HG03460 (cell line): Measurements from ENCODE around the gene JAM3.

Source experiments
- ATAC-seq: cut with Tn5 transposase; IDR thresholded peaks from one replicate; pipeline ENCODE4 v1.9.1; 2021; ENCODE audit not compliant: unreplicated experiment

The JAM3 gene

DNA sequence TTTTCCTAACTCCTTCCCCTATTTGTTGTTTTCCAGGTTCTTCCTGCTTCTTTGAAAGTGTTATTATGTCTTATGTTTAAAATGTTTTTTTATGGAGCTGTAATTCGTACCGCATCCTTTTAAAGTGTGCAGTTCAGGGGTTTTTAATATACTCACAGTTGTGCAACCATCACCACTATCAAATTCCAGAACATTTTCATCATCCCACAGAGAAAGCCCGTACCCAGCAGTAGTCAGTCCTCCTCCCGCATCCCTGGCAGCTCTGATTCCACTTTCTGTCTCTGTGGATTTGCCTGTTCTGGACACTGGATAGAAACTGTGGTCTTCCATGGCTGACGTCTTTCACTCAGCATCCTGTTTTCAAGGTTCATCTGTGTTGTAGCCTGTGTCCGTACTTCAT lies 73.7 kb downstream of the JAM3 start:
- no peak for ATAC-seq

- ATAC-seq = no peak
Observed at GRCh38 chr11:134143801-134144200, 74.9 kb downstream of the JAM3 start.

GRCh38 chr11:134144744-134145143 lies 75.9 kb downstream of the JAM3 start:
- ATAC-seq = no peak

- ATAC-seq = no peak
Observed at GRCh38 chr11:134145715-134146114, 76.8 kb downstream of the JAM3 start.

GRCh38 chr11:134146598-134146997 lies 77.7 kb downstream of the JAM3 start:
- no peak for ATAC-seq

GRCh38 chr11:134149371-134149770 lies 80.5 kb downstream of the JAM3 start:
- ATAC-seq = no peak

- ATAC-seq = no peak
Observed at GRCh38 chr11:134150195-134150903, 81.5 kb downstream of the JAM3 start.

- no peak for ATAC-seq
Observed at GRCh38 chr11:134151083-134151747, 82.3 kb downstream of the JAM3 start.

DNA sequence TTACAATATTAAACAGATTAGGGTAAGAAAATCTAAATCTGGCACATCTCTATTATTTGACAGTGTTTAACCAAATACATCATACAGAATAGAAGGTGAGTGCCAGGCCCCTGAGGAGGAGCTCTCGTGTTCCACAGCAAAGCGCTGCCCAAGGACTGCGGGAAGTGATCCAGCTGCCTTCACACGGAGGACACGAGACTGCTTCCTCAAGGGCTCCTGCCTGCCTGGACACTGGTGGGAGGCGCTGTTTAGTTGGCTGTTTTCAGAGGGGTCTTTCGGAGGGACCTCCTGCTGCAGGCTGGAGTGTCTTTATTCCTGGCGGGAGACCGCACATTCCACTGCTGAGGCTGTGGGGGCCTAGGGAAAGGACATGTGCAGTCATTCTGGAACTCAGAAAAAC lies 83.8 kb downstream of the JAM3 start:
- no peak for ATAC-seq

- ATAC-seq = no peak
Observed at GRCh38 chr11:134153147-134153905, 84.5 kb downstream of the JAM3 start.

DNA sequence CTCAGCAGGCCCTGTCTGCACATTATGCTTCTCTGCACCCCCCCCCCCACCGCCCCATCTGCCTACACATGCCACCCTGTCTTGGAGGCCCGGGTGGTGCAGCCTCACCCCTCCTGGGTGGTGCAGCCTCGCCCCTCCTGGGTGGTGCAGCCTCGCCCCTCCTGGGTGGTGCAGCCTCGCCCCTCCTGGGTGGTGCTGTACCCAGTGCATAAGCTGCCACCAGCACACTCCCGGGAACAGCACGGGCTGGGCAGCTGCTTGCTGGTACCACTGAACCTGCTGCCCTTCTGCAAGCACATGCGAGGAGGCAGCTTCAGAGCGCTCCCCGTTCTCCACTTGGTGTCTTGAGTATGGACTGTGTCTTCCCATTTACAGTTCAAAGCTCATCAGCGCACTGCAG lies 85.6 kb downstream of the JAM3 start:
- ATAC-seq = no peak

GRCh38 chr11:134155456-134155855 lies 86.6 kb downstream of the JAM3 start:
- ATAC-seq = no peak

DNA sequence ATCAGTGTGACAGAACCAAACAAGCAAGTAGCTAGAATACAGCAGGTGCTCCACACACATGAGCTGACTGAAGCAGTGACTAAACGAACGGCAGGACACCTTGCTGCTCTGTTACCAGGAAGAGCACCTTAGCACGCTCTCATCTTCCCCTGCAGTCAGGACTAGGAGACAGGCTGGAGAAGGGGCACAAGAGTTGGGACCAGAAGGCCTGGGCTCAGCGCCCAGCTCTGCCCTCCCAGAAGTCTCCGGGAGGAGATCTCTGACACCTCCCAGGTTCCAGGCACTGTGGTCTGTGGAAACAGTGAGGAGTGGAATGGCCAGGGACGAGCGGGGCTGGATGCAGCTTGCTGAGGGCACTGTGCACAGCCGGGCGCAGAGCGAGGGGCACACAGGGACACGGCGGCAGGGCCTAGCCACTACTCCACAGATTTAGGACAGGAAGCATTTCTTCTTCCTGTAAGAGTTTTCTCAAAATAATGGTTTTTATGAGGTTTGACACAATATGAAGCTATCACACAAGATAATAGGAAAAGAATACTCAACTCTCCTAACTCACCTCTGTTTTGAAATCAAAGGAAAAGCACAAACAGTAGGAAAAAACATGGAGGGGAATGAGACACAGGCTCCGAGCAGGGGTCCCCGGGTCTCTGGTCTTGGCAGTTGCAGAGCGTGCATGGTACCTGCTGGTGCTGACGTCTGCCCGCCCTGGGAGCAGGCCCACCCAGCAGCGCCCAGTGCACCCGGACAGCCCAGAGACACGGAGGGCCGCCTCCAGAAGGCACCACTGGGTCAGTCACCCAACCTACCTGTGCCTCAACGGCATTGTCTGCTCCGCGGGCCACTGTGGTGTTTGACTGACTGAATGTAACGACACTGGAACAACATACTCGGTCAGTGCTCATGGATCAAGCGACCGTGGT lies 87.3 kb downstream of the JAM3 start:
- no peak for ATAC-seq

- no peak for ATAC-seq
Observed at GRCh38 chr11:134157451-134157850, 88.6 kb downstream of the JAM3 start.

- ATAC-seq = no peak
Observed at GRCh38 chr11:134158023-134158422, 89.2 kb downstream of the JAM3 start.

- ATAC-seq = no peak
Observed at GRCh38 chr11:134159652-134160051, 90.8 kb downstream of the JAM3 start.

- ATAC-seq = no peak
Observed at GRCh38 chr11:134164490-134165370, 95.9 kb downstream of the JAM3 start.

GRCh38 chr11:134170177-134170918 lies 101.5 kb downstream of the JAM3 start:
- no peak for ATAC-seq

DNA sequence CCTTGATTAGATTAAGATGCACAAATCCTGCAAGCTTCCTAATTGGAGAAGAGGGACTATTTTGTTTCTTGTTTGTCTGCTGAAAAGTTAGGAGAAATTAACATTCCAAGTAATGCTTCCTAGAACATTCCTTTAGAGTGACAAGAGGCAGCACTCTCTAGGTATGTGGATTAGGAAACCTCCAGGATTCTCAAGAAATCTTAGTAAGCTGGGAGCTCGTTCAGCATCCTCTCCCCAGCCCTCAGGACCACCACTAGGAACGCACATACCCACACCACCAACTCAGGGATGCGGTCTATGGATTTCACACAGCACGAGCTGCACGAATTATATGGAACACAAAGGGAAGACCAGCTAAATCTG lies 102.0 kb downstream of the JAM3 start:
- no peak for ATAC-seq
